Spleen (tissue), 7 donors: ENCODE results near the gene VDAC1.

Experiments used
- CTCF ChIP-seq, 11 experiments: fragments of 200-600 bp in 7 of 11; fragments of 450-650 bp in 4 of 11; sonication (generic) in 4 of 11; IDR thresholded peaks in 8 of 11; conservative IDR thresholded peaks in 3 of 11; 1 replicate in 7 of 11; 2 replicates in 4 of 11; pipeline versions ENCODE4 v1.4.0 to v1.8.0; 2016 to 2021; ENCODE audit warnings: antibody characterized with exemption in 11 of 11, inconsistent platforms in 4 of 11, mild to moderate bottlenecking in 1 of 11
- POLR2A ChIP-seq, 3 donors: fragments of 450-650 bp; IDR thresholded peaks; one replicate each; pipeline ENCODE4 v1.5.1; 2017; ENCODE audit warnings: antibody characterized with exemption in 3 of 3, mild to moderate bottlenecking in 1 of 3
- POLR2AphosphoS5 ChIP-seq, 3 donors: sonication (generic); formaldehyde crosslinking; IDR thresholded peaks; one replicate each; pipeline ENCODE4 v1.5.1; 2017; ENCODE audit warnings: antibody characterized with exemption in 3 of 3
- donor health status: DM: no; HTN: no; CAD: no; lungs with moderate emphysema.
- donor health status: DM: no; HTN: no; CAD: no.
- donor health status: DM: no; HTN: no; CAD: no.

GRCh38 chr5:133998807-133999206, 6.0 kb downstream of the VDAC1 start:
- TF ChIP-seq CTCF (IDR thresholded peaks at IDR 0.05 in 8 of 11, conservative IDR thresholded peaks at IDR 0.05 in 3 of 11) (no peak), POLR2A (IDR thresholded peaks at IDR 0.05) (no peak), POLR2AphosphoS5 (IDR thresholded peaks at IDR 0.05) (no peak)
